Panc1 (cell line): ENCODE results near the gene APMAP.

Experiments used
- POLR2AphosphoS5 ChIP-seq: IDR thresholded peaks from 2 replicates; pipeline ENCODE4 v1.6.1; 2012; ENCODE audit warnings: mild to moderate bottlenecking, low read depth, low read length, moderate library complexity
- SIN3A ChIP-seq: IDR thresholded peaks from 2 replicates; pipeline ENCODE4 v1.6.1; 2012; ENCODE audit warnings: low read depth, mild to moderate bottlenecking, low read length, moderate library complexity, borderline replicate concordance; ENCODE audit not compliant: insufficient read depth
- TF ChIP-seq, protein P1 (sequence below): fragments of 450-650 bp; IDR thresholded peaks from 2 replicates; pipeline ENCODE4 v1.5.1; 2017; ENCODE audit warnings: mild to moderate bottlenecking
- TF ChIP-seq, protein P2 (sequence below), 2 experiments: IDR thresholded peaks; 2 replicates each; pipeline ENCODE4 v1.6.1; 2011 to 2012; ENCODE audit warnings: low read depth in 2 of 2, control low read depth in 1 of 2, low read length in 1 of 2, mild to moderate bottlenecking in 1 of 2, moderate library complexity in 1 of 2; ENCODE audit not compliant: insufficient read depth in 1 of 2

DNA sequence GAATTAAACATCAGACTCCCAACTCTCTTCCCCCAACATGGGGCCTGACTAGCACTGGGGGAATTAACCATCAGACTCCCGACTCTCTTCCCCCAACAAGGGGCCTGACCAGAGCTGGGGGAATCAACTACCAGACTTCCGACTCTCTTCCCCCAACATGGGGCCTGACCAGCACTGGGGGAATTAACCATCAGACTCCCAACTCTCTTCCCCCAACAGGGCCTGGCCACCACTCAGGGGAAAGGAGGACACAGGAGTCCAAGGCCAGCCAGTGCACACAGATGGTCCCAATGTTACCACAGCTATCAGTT, 30.4 kb downstream of the APMAP start:
- TF ChIP-seq SIN3A: no peak
- TF ChIP-seq, protein P1, sequence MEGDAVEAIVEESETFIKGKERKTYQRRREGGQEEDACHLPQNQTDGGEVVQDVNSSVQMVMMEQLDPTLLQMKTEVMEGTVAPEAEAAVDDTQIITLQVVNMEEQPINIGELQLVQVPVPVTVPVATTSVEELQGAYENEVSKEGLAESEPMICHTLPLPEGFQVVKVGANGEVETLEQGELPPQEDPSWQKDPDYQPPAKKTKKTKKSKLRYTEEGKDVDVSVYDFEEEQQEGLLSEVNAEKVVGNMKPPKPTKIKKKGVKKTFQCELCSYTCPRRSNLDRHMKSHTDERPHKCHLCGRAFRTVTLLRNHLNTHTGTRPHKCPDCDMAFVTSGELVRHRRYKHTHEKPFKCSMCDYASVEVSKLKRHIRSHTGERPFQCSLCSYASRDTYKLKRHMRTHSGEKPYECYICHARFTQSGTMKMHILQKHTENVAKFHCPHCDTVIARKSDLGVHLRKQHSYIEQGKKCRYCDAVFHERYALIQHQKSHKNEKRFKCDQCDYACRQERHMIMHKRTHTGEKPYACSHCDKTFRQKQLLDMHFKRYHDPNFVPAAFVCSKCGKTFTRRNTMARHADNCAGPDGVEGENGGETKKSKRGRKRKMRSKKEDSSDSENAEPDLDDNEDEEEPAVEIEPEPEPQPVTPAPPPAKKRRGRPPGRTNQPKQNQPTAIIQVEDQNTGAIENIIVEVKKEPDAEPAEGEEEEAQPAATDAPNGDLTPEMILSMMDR: no peak
- no peak for TF ChIP-seq POLR2AphosphoS5
- TF ChIP-seq, protein P2, sequence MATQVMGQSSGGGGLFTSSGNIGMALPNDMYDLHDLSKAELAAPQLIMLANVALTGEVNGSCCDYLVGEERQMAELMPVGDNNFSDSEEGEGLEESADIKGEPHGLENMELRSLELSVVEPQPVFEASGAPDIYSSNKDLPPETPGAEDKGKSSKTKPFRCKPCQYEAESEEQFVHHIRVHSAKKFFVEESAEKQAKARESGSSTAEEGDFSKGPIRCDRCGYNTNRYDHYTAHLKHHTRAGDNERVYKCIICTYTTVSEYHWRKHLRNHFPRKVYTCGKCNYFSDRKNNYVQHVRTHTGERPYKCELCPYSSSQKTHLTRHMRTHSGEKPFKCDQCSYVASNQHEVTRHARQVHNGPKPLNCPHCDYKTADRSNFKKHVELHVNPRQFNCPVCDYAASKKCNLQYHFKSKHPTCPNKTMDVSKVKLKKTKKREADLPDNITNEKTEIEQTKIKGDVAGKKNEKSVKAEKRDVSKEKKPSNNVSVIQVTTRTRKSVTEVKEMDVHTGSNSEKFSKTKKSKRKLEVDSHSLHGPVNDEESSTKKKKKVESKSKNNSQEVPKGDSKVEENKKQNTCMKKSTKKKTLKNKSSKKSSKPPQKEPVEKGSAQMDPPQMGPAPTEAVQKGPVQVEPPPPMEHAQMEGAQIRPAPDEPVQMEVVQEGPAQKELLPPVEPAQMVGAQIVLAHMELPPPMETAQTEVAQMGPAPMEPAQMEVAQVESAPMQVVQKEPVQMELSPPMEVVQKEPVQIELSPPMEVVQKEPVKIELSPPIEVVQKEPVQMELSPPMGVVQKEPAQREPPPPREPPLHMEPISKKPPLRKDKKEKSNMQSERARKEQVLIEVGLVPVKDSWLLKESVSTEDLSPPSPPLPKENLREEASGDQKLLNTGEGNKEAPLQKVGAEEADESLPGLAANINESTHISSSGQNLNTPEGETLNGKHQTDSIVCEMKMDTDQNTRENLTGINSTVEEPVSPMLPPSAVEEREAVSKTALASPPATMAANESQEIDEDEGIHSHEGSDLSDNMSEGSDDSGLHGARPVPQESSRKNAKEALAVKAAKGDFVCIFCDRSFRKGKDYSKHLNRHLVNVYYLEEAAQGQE (IDR thresholded peaks at IDR 0.05; ENCODE audit: insufficient read depth in 1 of 2, low read depth in 2 of 2, low read length in 1 of 2): no peak
